ENCODE measurements around the gene PCDH15. TPM values are rescaled to one million over a fixed set of nuclear protein-coding genes. Genes with fewer than 3 reads are reported as not detected.

PCDH15 gene
- total RNA-seq, 2 donors from 2014 or later: 0.58 to 0.95 TPM

- Histone ChIP-seq H3K27ac (ENCODE audit: low read depth, low read length) (no peak overlapping the region), H3K4me3 (ENCODE audit: low read length) (no peak overlapping the region), H3K36me3 (ENCODE audit: control insufficient read depth, insufficient read depth, low read length) (no peaks in the 10 kb centered on the region), H3K9ac (ENCODE audit: extremely low read depth, low read length, poor library complexity, severe bottlenecking) (no peak overlapping the region), H3K4me1 (ENCODE audit: control insufficient read depth, insufficient read depth, low read length) (no peaks in the 10 kb centered on the region), H3K9me3 (ENCODE audit: control insufficient read depth, low read length) (no peaks in the 10 kb centered on the region), H3K27me3 (ENCODE audit: control insufficient read depth, insufficient read depth, low read length, poor library complexity, severe bottlenecking) (no peaks in the 10 kb centered on the region)
- no peak for DNase-seq
- no peaks in the 10 kb centered on the region for H3K36me3 Mint-ChIP-seq (ENCODE audit: low read depth)
- TF ChIP-seq CTCF (conservative IDR thresholded peaks at IDR 0.05): no peak
- no peaks in the 10 kb centered on the region for H3K9me3 Mint-ChIP-seq
- no peak overlapping the region for H3K27ac Mint-ChIP-seq
- no peaks in the 10 kb centered on the region for H3K27me3 Mint-ChIP-seq (ENCODE audit: insufficient read depth)
- no peak overlapping the region for H3K4me3 Mint-ChIP-seq
- no peaks in the 10 kb centered on the region for H3K4me1 Mint-ChIP-seq
Measured at GRCh38 chr10:54066646-54067045, 734.4 kb downstream of the PCDH15 start.

- H3K27me3 Mint-ChIP-seq (ENCODE audit: insufficient read depth): no peaks in the 10 kb centered on the region
- H3K36me3 Mint-ChIP-seq (ENCODE audit: low read depth): no peaks in the 10 kb centered on the region
- no peak overlapping the region for H3K27ac Mint-ChIP-seq
- TF ChIP-seq CTCF (conservative IDR thresholded peaks at IDR 0.05): no peak
- no peaks in the 10 kb centered on the region for H3K36me3 ChIP-seq (ENCODE audit: control insufficient read depth, insufficient read depth, low read length)
- no peaks in the 10 kb centered on the region for H3K4me1 ChIP-seq (ENCODE audit: control insufficient read depth, insufficient read depth, low read length)
- no peak for DNase-seq
- H3K9ac ChIP-seq (ENCODE audit: extremely low read depth, low read length, poor library complexity, severe bottlenecking): no peak overlapping the region
- no peaks in the 10 kb centered on the region for H3K9me3 Mint-ChIP-seq
- H3K4me1 Mint-ChIP-seq: no peaks in the 10 kb centered on the region
- H3K27ac ChIP-seq (ENCODE audit: low read depth, low read length): no peak overlapping the region
- no peak overlapping the region for H3K4me3 ChIP-seq (ENCODE audit: low read length)
- no peaks in the 10 kb centered on the region for H3K27me3 ChIP-seq (ENCODE audit: control insufficient read depth, insufficient read depth, low read length, poor library complexity, severe bottlenecking)
- H3K4me3 Mint-ChIP-seq: no peak overlapping the region
- H3K9me3 ChIP-seq (ENCODE audit: control insufficient read depth, low read length): no peaks in the 10 kb centered on the region
Measured at GRCh38 chr10:54065106-54065505, 735.9 kb downstream of the PCDH15 start.

DNA sequence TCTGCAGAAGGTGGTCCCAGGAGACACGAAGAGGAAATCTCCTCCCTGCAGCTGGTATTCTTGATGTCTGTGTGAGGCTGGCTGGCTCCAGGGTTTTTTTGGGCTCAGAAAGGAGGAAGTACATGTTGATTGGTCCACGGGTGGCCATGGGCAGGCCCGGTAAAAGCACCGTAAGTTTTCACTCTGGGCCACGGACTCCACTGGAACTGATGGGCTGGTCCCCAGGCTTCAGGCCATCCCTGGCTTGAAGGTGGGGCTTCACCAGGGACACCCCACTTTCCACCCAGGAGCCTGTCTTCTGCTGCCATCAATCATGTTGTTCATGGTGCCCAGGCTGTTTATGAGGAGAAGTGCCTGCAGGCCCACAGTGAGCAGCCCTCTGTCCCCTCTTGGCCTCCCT, 736.8 kb downstream of the PCDH15 start:
- 94 to 100% methylated on average over 1 to 5 of the region's 5 CpGs for WGBS, 2 experiments (ENCODE audit: insufficient coverage in 1 of 2, insufficient read length in 1 of 2)

More for the DNA sequence above, 736.8 kb downstream of the PCDH15 start:
- Mint-ChIP-seq H3K27ac (no peak overlapping the region), H3K4me1 (no peaks in the 10 kb centered on the region), H3K4me3 (no peak overlapping the region), H3K36me3 (ENCODE audit: low read depth) (no peaks in the 10 kb centered on the region), H3K27me3 (ENCODE audit: insufficient read depth) (no peaks in the 10 kb centered on the region), H3K9me3 (peaks cover 4% of the 10 kb centered on the region)
- Histone ChIP-seq H3K9ac (ENCODE audit: extremely low read depth, low read length, poor library complexity, severe bottlenecking) (no peak overlapping the region), H3K9me3 (ENCODE audit: control insufficient read depth, low read length) (no peaks in the 10 kb centered on the region), H3K27ac (ENCODE audit: low read depth, low read length) (no peak overlapping the region), H3K36me3 (ENCODE audit: control insufficient read depth, insufficient read depth, low read length) (no peaks in the 10 kb centered on the region), H3K4me1 (ENCODE audit: control insufficient read depth, insufficient read depth, low read length) (no peaks in the 10 kb centered on the region), H3K27me3 (ENCODE audit: control insufficient read depth, insufficient read depth, low read length, poor library complexity, severe bottlenecking) (no peaks in the 10 kb centered on the region), H3K4me3 (ENCODE audit: low read length) (no peak overlapping the region)
- DNase-seq: no peak
- TF ChIP-seq CTCF (conservative IDR thresholded peaks at IDR 0.05): no peak

All from endodermal cell (in vitro differentiated cells).